Effector memory CD8-positive, alpha-beta T cell (primary cell): Measurements from ENCODE around the gene CZIB.
A peak's percentile ranks its signal among the peaks of the same experiment; 100 is the strongest.

Experiments used
- ATAC-seq: fragments of 150-1000 bp; cut with Tn5 transposase; replicated peaks from 2 replicates; pipeline ENCODE4 v1.10.0; 2021; ENCODE audit warnings: mild to moderate bottlenecking, moderate library complexity
- DNase-seq, 3 experiments: peaks; one replicate each; pipeline ENCODE4 v3.0.0; 2021
- H3K27ac Mint-ChIP-seq, 2 donors: one replicate each; pipeline ENCODE4 v1.8.0; 2022; ENCODE audit warnings: mild to moderate bottlenecking in 2 of 2, mixed read lengths in 2 of 2, moderate library complexity in 2 of 2
- H3K27me3 Mint-ChIP-seq, 2 donors: one replicate each; pipeline ENCODE4 v1.8.0; 2022; ENCODE audit warnings: mixed read lengths in 2 of 2
- H3K36me3 Mint-ChIP-seq: one replicate; pipeline ENCODE4 v1.8.0; 2022; ENCODE audit warnings: mild to moderate bottlenecking, moderate library complexity, mixed read lengths; ENCODE audit not compliant: insufficient read depth
- H3K4me1 Mint-ChIP-seq, 2 donors: one replicate each; pipeline ENCODE4 v1.8.0; 2022; ENCODE audit warnings: low read depth in 2 of 2, mixed read lengths in 2 of 2
- H3K4me3 Mint-ChIP-seq, 2 donors: one replicate each; pipeline ENCODE4 v1.8.0; 2022; ENCODE audit warnings: mild to moderate bottlenecking in 2 of 2, mixed read lengths in 2 of 2, moderate library complexity in 2 of 2
- H3K9me3 Mint-ChIP-seq, 2 donors: one replicate each; pipeline ENCODE4 v1.8.0; 2022; ENCODE audit warnings: mixed read lengths in 2 of 2
- total RNA-seq, 9 experiments: gene quantifications; one replicate each; lab custom pipeline; 2026; lab: John Stamatoyannopoulos, UW

Gene CZIB
- total RNA-seq = 22.2 to 48.5 (median 35.0) reads per million in 9 experiments

GRCh38 chr1:53220171-53220961 lies at the start of gene CZIB:
CZIB (minus strand) TSS chr1:53220634; CDS start chr1:53220575, 59 bp downstream.
- H3K27me3 Mint-ChIP-seq = no peaks in the 10 kb centered on the region
- H3K4me1 Mint-ChIP-seq = peaks cover 14 to 22% of the 10 kb centered on the region in 2 donors
- no peaks in the 10 kb centered on the region for H3K9me3 Mint-ChIP-seq
- ATAC-seq (peak; percentile 90), DNase-seq (peak; percentile 91 to 93 (median 92))
- H3K4me3 Mint-ChIP-seq = peak within 1 kb of the TSS; percentile 90 to 91
- H3K27ac Mint-ChIP-seq = peak within 1 kb of the TSS; percentile 96 to 98
- peaks cover 21% of the 10 kb centered on the region for H3K36me3 Mint-ChIP-seq

- DNase-seq = no peak
- Mint-ChIP-seq H3K4me3 (no peak overlapping the region), H3K4me1 (no peaks in the 10 kb centered on the region), H3K27ac (peak overlapping the region in 1 of 2 donors; percentile 16), H3K9me3 (no peaks in the 10 kb centered on the region), H3K36me3 (peaks cover under 1% of the 10 kb centered on the region), H3K27me3 (no peaks in the 10 kb centered on the region)
- ATAC-seq = no peak
Observed at GRCh38 chr1:53270107-53270506, 49.7 kb upstream of the CZIB start.

GRCh38 chr1:53267761-53268160 lies 47.3 kb upstream of the CZIB start:
- Mint-ChIP-seq H3K36me3 (no peaks in the 10 kb centered on the region), H3K27ac (peak overlapping the region in 1 of 2 donors; percentile 7)

DNA sequence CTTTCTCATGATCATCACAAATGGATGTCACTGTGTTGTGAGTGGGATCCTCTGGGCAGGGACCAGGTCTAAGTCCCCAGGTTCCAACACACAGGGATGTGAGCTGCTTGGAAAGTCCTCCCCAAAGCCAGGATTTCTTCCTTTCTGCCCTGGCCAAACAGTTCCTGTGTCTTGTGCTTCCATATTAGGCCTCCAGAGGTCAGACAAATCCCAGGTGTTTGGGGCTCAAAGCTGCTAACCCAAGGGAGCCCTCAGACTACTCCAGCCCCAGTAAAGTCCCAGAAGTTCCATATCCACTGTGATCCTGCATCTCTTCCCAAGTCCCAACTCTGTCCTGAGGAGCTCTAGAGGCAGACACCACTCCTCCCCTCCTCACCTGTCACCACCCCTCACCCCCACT lies 45.6 kb upstream of the CZIB start:
- no peaks in the 10 kb centered on the region for H3K4me1 Mint-ChIP-seq
- H3K9me3 Mint-ChIP-seq = no peaks in the 10 kb centered on the region
- H3K4me3 Mint-ChIP-seq = no peak overlapping the region
- H3K36me3 Mint-ChIP-seq = peaks cover 6% of the 10 kb centered on the region
- H3K27ac Mint-ChIP-seq = no peak overlapping the region
- ATAC-seq (no peak), DNase-seq (no peak)
- no peaks in the 10 kb centered on the region for H3K27me3 Mint-ChIP-seq

More at GRCh38 chr1:53267761-53268160, 47.3 kb upstream of the CZIB start:
- Mint-ChIP-seq H3K4me1 (no peaks in the 10 kb centered on the region), H3K4me3 (no peak overlapping the region), H3K27me3 (no peaks in the 10 kb centered on the region), H3K9me3 (no peaks in the 10 kb centered on the region)
- ATAC-seq = no peak
- no peak for DNase-seq

DNA sequence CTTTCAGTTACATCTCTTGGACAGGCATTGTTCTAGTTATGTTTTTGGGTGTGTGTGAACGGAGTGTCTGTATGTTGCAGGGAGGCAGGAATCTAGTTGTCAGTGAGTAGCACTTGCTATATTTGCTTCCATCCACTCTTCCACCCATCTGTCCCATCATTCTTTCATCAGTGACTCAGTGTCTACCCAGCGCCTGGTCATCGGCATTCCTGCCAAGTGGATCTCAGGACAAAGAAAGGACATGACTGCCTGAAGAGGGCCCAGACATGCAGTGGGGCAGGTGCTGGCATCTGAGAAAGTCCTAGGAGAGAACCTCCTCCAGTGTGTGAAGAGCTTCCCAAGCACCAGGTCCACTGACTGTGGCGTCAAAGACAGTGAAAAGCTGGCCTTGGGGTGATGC lies 45.1 kb upstream of the CZIB start:
- ATAC-seq (no peak), DNase-seq (no peak)
- Mint-ChIP-seq H3K27me3 (no peaks in the 10 kb centered on the region), H3K27ac (no peak overlapping the region), H3K4me1 (no peaks in the 10 kb centered on the region), H3K9me3 (no peaks in the 10 kb centered on the region), H3K36me3 (peaks cover 6% of the 10 kb centered on the region), H3K4me3 (no peak overlapping the region)

DNA sequence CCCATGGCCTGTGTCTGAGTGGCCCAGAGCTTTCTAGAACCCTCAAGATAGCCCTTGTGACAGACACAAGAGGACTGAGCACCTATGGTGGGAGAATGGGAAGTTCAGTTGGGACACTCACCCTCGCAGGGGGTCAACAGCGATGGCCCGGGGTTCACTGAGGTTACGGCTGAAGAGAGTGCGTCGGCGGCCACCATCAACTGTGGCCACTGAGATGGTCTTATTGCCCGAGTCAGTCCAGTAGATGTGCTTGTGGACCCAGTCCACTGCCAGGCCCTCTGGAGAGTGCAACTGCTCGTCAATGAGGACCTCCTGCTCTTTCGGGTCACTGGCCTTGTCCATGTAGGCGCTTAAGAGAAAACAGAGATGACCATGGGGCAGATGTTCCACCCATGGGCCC lies 43.6 kb upstream of the CZIB start:
- Mint-ChIP-seq H3K9me3 (no peaks in the 10 kb centered on the region), H3K27me3 (no peaks in the 10 kb centered on the region), H3K4me1 (no peaks in the 10 kb centered on the region), H3K36me3 (peaks cover 6% of the 10 kb centered on the region), H3K4me3 (no peak overlapping the region), H3K27ac (no peak overlapping the region)
- DNase-seq (no peak), ATAC-seq (no peak)

DNA sequence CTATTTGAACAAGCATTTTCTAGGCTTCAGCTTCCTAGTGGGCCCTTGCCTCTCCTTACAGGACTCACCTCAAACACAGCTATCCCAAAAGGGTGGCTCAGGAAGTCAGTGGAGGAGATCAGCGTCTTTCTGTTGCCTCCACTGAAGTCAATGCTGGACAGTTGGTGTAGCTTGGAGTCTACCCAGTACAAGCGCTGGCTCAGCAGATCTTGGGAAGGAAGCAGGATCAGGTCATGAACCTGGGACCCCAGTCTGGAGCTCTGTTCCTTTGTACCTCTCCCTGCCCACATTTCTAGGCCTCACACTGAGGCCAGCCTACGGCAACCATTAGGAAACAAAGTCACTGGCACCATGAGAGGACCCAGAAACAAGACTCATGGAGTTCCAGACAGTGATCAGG lies 41.6 kb upstream of the CZIB start:
- Mint-ChIP-seq H3K27me3 (no peaks in the 10 kb centered on the region), H3K27ac (no peak overlapping the region), H3K4me1 (no peaks in the 10 kb centered on the region), H3K4me3 (no peak overlapping the region), H3K36me3 (peaks cover 6% of the 10 kb centered on the region), H3K9me3 (no peaks in the 10 kb centered on the region)
- DNase-seq (no peak), ATAC-seq (no peak)

DNA sequence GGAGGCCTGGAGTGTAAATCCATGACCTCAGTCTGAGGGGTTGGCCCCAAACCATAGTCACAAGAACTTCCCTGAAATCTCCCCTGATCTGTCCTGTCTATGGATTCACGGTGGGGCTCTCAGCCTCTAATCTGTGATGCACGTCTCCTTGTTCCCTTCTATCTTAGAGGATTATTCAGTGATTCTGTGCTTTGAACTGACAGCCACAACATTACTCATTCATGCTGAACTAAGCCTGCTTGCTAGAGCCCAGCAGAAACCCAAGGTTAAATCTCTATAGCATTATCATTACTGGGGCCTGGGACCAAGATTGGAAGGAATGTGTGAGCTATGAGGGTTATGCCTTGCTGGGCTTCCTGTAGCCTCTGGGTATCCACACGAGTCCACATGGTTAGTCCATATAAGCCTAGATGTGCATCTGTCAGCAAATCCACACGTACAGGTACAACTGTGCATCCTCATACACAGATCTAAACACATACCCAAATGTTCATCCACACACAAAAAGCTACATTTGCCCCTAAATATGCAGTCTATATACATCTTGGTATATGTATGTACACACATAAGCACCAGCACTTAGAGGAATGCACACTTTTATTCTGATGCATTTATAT lies 40.3 kb upstream of the CZIB start:
- H3K9me3 Mint-ChIP-seq = no peaks in the 10 kb centered on the region
- H3K27me3 Mint-ChIP-seq = no peaks in the 10 kb centered on the region
- no peak overlapping the region for H3K27ac Mint-ChIP-seq
- H3K36me3 Mint-ChIP-seq = peaks cover 6% of the 10 kb centered on the region
- no peaks in the 10 kb centered on the region for H3K4me1 Mint-ChIP-seq
- ATAC-seq (no peak), DNase-seq (no peak)
- no peak overlapping the region for H3K4me3 Mint-ChIP-seq

- no peaks in the 10 kb centered on the region for H3K27me3 Mint-ChIP-seq
- H3K4me1 Mint-ChIP-seq = no peaks in the 10 kb centered on the region
- H3K4me3 Mint-ChIP-seq = no peak overlapping the region
- no peaks in the 10 kb centered on the region for H3K9me3 Mint-ChIP-seq
- peaks cover 6% of the 10 kb centered on the region for H3K36me3 Mint-ChIP-seq
- H3K27ac Mint-ChIP-seq = no peak overlapping the region
- ATAC-seq (no peak), DNase-seq (no peak)
Observed at GRCh38 chr1:53259932-53260331, 39.5 kb upstream of the CZIB start.

DNA sequence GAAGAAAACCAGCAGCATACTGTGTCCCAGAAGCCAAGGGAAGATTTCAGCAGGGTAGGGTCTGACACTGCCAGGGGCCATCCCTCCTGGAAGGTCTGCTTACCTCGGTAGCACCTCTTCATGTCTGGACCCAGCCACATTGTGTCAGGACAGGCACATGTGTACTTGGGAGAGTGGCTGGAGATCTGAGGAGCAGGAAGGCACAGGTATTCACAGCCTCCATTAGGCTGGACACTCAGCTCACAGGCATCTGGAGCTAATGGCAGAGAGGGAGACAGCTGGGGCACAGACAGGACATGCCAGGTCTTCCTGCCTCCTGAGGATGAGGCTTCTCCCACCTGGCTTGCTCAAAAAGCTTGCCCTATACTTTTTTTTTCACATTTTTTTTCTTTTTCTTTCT lies 37.8 kb upstream of the CZIB start:
- no peaks in the 10 kb centered on the region for H3K27me3 Mint-ChIP-seq
- no peak for DNase-seq
- ATAC-seq = no peak
- no peaks in the 10 kb centered on the region for H3K9me3 Mint-ChIP-seq
- H3K4me1 Mint-ChIP-seq = no peaks in the 10 kb centered on the region
- no peak overlapping the region for H3K4me3 Mint-ChIP-seq
- H3K36me3 Mint-ChIP-seq = peaks cover 6% of the 10 kb centered on the region
- H3K27ac Mint-ChIP-seq = no peak overlapping the region

GRCh38 chr1:53257454-53258081 lies 37.1 kb upstream of the CZIB start:
- Mint-ChIP-seq H3K27me3 (no peaks in the 10 kb centered on the region), H3K4me1 (no peaks in the 10 kb centered on the region), H3K36me3 (peaks cover 6% of the 10 kb centered on the region), H3K9me3 (no peaks in the 10 kb centered on the region), H3K27ac (no peak overlapping the region), H3K4me3 (no peak overlapping the region)
- ATAC-seq (no peak), DNase-seq (no peak)

- Mint-ChIP-seq H3K36me3 (peaks cover 6% of the 10 kb centered on the region), H3K9me3 (no peaks in the 10 kb centered on the region), H3K27me3 (no peaks in the 10 kb centered on the region), H3K27ac (no peak overlapping the region), H3K4me1 (no peaks in the 10 kb centered on the region), H3K4me3 (no peak overlapping the region)
- ATAC-seq = no peak
- DNase-seq = no peak
Observed at GRCh38 chr1:53256511-53257453, 36.3 kb upstream of the CZIB start.

DNA sequence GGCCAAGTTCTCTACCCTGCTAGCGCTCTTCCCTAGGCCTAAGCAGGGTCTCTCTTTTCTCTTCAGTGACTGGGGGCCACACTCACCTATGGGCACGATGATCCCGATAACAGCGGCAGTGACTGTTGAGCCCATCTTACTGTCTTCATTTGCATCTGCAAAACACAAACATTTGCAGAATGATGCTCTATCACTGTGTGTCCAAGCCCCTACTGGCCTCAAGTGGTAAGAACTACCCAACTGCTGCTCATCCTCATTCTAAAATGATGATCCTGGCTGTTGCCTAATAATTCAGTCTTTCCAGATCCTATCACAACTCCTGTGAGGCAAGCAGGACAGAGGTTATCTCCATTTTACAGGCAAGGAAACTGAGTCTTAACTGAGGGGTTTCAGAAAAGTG lies 34.6 kb upstream of the CZIB start:
- no peaks in the 10 kb centered on the region for H3K36me3 Mint-ChIP-seq
- no peak overlapping the region for H3K27ac Mint-ChIP-seq
- no peaks in the 10 kb centered on the region for H3K9me3 Mint-ChIP-seq
- ATAC-seq (no peak), DNase-seq (no peak)
- no peak overlapping the region for H3K4me3 Mint-ChIP-seq
- H3K4me1 Mint-ChIP-seq = no peaks in the 10 kb centered on the region
- no peaks in the 10 kb centered on the region for H3K27me3 Mint-ChIP-seq
